HG03442 (cell line): Measurements from ENCODE around the gene MS4A4A.

Source experiments
- ATAC-seq: cut with Tn5 transposase; IDR thresholded peaks from one replicate; pipeline ENCODE4 v1.9.1; 2021; ENCODE audit warnings: mild to moderate bottlenecking, moderate library complexity; ENCODE audit not compliant: unreplicated experiment

The MS4A4A gene

DNA sequence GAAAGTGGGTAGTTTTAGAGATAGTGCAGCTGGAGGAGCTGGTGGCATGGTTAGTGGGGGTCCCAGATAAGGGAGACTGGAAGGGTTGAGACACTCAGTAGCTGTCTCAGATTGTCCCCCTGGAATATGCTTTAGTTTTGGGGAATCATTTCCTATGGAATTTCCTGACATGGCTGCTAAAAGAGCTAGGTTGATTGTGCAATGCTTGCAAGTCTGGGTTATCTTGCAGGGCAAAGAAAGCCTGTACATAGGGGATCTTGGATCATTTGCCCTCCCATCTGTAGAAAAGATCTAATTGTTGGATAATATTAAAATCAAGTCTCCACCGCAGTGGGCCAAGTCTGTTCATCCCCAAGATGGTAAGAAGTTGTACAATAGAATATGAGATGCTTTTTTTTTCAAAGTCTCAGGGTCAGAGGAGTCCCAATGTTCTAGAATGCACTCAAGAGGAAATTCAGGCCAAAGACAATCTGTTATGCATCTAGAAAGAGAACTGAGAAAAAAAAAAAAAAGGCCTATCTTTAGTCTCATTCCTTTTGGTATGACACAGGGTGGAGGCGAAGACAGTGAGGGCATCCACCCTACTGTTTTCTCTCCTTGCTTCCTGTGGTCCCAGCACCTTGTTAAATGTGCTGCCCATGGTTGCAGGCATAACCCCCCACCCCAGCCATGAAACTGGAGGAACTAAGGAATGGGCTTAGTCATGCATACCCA, 66.8 kb downstream of the MS4A4A start:
- ATAC-seq = no peak

DNA sequence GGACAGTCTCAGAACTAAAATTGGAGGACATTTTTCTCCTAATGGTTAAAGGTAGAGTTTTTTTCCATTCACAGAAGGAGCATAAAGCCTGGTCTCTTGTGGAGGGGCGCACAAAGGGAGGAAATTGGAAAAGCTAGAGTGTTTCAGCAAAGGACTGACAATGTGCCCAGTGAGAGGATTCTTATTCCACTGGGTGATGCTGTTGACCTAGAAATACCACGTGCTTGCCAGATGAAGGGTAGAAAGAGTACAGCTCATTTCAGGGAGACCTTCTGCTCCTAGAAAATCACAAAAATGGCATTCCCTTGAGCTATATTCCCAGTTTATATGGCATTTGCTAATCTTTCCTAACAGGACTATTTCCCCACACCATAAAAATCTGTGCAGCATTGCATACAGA, 67.7 kb downstream of the MS4A4A start:
- no peak for ATAC-seq

DNA sequence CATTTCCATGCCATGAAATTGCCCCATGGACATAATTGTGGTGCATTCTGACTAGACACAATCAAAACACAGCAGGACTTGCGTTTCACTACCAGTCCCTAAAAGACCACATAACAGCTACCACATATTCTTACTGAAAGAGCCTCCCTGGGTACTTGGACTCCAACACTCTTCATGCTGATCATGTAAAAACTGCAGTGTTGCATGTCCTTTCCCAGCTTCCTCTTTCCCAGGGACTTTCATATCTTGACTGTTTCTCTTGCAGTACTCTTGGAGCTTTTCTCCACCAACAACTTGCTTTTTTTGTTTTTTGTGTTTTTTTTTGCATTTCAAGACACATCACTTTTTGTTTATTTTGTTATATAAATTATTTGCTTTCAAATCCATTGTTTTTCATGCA, 69.5 kb downstream of the MS4A4A start:
- ATAC-seq = no peak

DNA sequence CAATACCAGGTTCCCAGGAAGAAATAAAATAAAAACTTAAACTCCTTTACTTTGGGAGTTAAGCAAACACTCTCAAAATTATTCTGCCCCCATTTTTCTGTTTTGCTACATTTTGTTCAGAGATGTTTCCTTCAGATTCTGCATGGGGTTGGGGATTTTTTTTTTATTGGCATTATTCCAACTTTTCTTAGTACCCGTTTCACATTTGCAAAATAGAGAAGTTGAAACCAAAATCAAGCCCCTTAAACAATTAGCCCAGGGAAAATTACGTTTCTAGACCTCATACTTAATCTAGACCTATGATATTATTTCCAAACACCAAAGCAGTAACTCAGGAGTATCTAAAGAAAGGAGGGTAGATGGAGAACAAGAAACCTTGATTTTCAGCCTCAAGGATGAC, 77.3 kb downstream of the MS4A4A start:
- ATAC-seq = no peak
